HAP-1 (cell line): ENCODE results near the gene NCF1.
"Not testable (repeated sequence)": the region's sequence is repeated elsewhere in the genome, so short reads cannot be mapped to it uniquely, and the experiment has no call there.

Experiments
- DNase-seq, 2 experiments: peaks; one replicate each; pipeline ENCODE4 v3.0.0-alpha.2; 2016 to 2020; ENCODE audit warnings: low spot score in 2 of 2
- H3K27me3 ChIP-seq: fragments of 250-450 bp; sonication (Bioruptor Pico); 2 replicates; pipeline ENCODE4 v1.5.1; 2020; ENCODE audit warnings: low read depth, mild to moderate bottlenecking, moderate library complexity
- H3K36me3 ChIP-seq: fragments of 250-450 bp; sonication (Bioruptor Pico); replicated peaks from 2 replicates; pipeline ENCODE4 v1.5.1; 2020; ENCODE audit warnings: mild to moderate bottlenecking
- H3K4me1 ChIP-seq: fragments of 250-450 bp; sonication (Bioruptor Pico); 2 replicates; pipeline ENCODE4 v1.5.1; 2020; ENCODE audit warnings: mild to moderate bottlenecking
- H3K4me3 ChIP-seq: fragments of 250-450 bp; sonication (Bioruptor Pico); 2 replicates; pipeline ENCODE4 v1.5.1; 2020; ENCODE audit warnings: mild to moderate bottlenecking, moderate library complexity
- H3K9me3 ChIP-seq: fragments of 250-450 bp; sonication (Bioruptor Pico); 2 replicates; pipeline ENCODE4 v1.5.1; 2020; ENCODE audit warnings: mild to moderate bottlenecking, moderate library complexity
- in situ Hi-C: fragments of 300-500 bp; cut with MboI; formaldehyde crosslinking; loops from 3 replicates; pipeline ENCODE4 v1.14.3; 2020; ENCODE audit warnings: low sequenced_read_pairs, inconsistent platforms, mixed read lengths

The NCF1 gene

GRCh38 chr7:74773760-74774750, at the start of gene NCF1:
Gene NCF1, plus strand, starts transcription at chr7:74774011. Its CDS starts 21 bp downstream, at chr7:74774032.
- in situ Hi-C loops, H3K9me3 ChIP-seq, H3K27me3 ChIP-seq, DNase-seq, H3K4me1 ChIP-seq, H3K4me3 ChIP-seq, H3K36me3 ChIP-seq: not testable (repeated sequence)

GRCh38 chr7:74725840-74726239, 48.0 kb upstream of the NCF1 start:
- H3K4me3 ChIP-seq: no peak overlapping the region
- peaks cover 7% of the 10 kb centered on the region for H3K4me1 ChIP-seq
- no peaks in the 10 kb centered on the region for H3K27me3 ChIP-seq
- no peak for DNase-seq
- peaks cover 36% of the 10 kb centered on the region for H3K36me3 ChIP-seq
- in situ Hi-C loops: no loop called here
- no peaks in the 10 kb centered on the region for H3K9me3 ChIP-seq

- Histone ChIP-seq H3K4me1 (peaks cover 7% of the 10 kb centered on the region), H3K9me3 (no peaks in the 10 kb centered on the region), H3K36me3 (peaks cover 30% of the 10 kb centered on the region), H3K27me3 (no peaks in the 10 kb centered on the region), H3K4me3 (no peak overlapping the region)
- in situ Hi-C loops: no loop called here
- no peak for DNase-seq
Observed at GRCh38 chr7:74726309-74727101, 47.3 kb upstream of the NCF1 start.

- H3K36me3 ChIP-seq: peaks cover 17% of the 10 kb centered on the region
- H3K27me3 ChIP-seq, DNase-seq, H3K4me1 ChIP-seq, H3K4me3 ChIP-seq, H3K9me3 ChIP-seq, in situ Hi-C loops: not testable (repeated sequence)
Observed at GRCh38 chr7:74728686-74729085, 45.1 kb upstream of the NCF1 start.

- H3K4me3 ChIP-seq, H3K4me1 ChIP-seq, H3K9me3 ChIP-seq, H3K27me3 ChIP-seq, in situ Hi-C loops, DNase-seq: not testable (repeated sequence)
- H3K36me3 ChIP-seq: peaks cover 14% of the 10 kb centered on the region
Observed at GRCh38 chr7:74730186-74730585, 43.6 kb upstream of the NCF1 start.

- H3K4me1 ChIP-seq, H3K4me3 ChIP-seq, in situ Hi-C loops, H3K27me3 ChIP-seq, DNase-seq, H3K9me3 ChIP-seq, H3K36me3 ChIP-seq: not testable (repeated sequence)
Observed at GRCh38 chr7:74739974-74740703, 33.7 kb upstream of the NCF1 start.

- H3K4me1 ChIP-seq, DNase-seq, H3K4me3 ChIP-seq, in situ Hi-C loops, H3K36me3 ChIP-seq, H3K9me3 ChIP-seq, H3K27me3 ChIP-seq: not testable (repeated sequence)
Observed at GRCh38 chr7:74743936-74744557, 29.8 kb upstream of the NCF1 start.

- H3K9me3 ChIP-seq, DNase-seq, H3K36me3 ChIP-seq, H3K27me3 ChIP-seq, H3K4me3 ChIP-seq, in situ Hi-C loops, H3K4me1 ChIP-seq: not testable (repeated sequence)
Observed at GRCh38 chr7:74753921-74754482, 19.8 kb upstream of the NCF1 start.

- H3K4me1 ChIP-seq, DNase-seq, H3K36me3 ChIP-seq, H3K9me3 ChIP-seq, H3K4me3 ChIP-seq, in situ Hi-C loops, H3K27me3 ChIP-seq: not testable (repeated sequence)
Observed at GRCh38 chr7:74756673-74757072, 17.1 kb upstream of the NCF1 start.

GRCh38 chr7:74758268-74758667, 15.5 kb upstream of the NCF1 start:
- H3K9me3 ChIP-seq, H3K27me3 ChIP-seq, H3K4me1 ChIP-seq, in situ Hi-C loops, H3K4me3 ChIP-seq, DNase-seq, H3K36me3 ChIP-seq: not testable (repeated sequence)

GRCh38 chr7:74758982-74759381, 14.8 kb upstream of the NCF1 start:
- H3K4me3 ChIP-seq, H3K4me1 ChIP-seq, DNase-seq, H3K27me3 ChIP-seq, H3K36me3 ChIP-seq, H3K9me3 ChIP-seq, in situ Hi-C loops: not testable (repeated sequence)

- DNase-seq, H3K36me3 ChIP-seq, H3K27me3 ChIP-seq, H3K9me3 ChIP-seq, H3K4me3 ChIP-seq, H3K4me1 ChIP-seq, in situ Hi-C loops: not testable (repeated sequence)
Observed at GRCh38 chr7:74765205-74765918, 8.4 kb upstream of the NCF1 start.
